NCI-H345 treated with DMSO at 0.1 percent for 48 hours (cell line): ENCODE results near the gene SP110.
"Not testable (repeated sequence)": the region's sequence is repeated elsewhere in the genome, so short reads cannot be mapped to it uniquely, and the experiment has no call there.

Experiments used
- DNase-seq: peaks from one replicate; lab custom pipeline; 2025; ENCODE audit not compliant: unreplicated experiment; lab: John Stamatoyannopoulos, UW

Gene SP110

DNA sequence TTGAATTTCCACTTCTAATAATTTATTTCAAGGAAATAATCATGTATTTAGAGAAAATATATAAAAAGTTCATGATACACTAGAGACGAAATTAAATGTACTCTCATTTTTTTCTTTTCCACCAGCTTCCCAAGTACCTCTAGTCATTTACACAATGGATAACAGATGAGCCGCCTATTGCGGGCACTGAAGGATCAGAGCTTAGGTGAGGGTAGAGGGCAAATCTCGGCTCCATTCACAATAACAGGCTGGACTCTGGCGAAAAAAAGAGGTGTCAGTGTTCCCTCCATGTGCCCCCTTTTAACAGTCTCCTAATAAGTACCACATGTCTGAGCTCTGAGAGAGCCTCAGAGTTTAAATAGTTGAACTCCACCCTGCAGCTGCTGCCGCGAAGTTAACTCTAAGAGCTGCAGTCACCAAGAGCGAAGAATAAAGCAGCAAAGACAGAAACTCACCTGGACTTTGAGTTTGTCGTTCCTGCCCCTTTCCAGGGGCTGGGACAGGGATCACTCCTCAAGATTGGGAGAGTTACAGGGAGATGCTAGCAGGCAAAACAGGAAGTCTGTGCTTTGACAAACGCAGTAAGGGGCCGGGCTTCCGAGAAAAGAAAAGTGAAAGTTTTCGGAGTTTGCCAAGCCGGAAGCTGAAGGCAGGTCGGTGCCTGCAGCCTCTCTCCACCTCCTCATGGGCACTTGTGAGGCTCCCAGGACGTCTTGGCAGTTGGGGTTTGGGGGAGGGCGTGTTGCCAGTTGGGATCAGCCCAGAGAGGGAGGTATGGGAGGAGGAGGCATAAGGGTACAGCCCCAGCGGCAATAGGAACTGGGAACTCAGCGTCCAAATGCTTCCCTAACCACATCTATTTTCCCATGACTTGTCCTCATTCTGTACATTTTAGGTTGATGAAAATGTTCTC, at the start of gene SP110:
Gene SP110 (minus strand): TSS at position 566 of the 913 bp plus-strand sequence. CDS start 3,057 bp downstream, outside the sequence.
- no peak for DNase-seq

- no peak for DNase-seq
Measured at GRCh38 chr2:230268606-230269243, 48.9 kb upstream of the SP110 start.

- DNase-seq: no peak
Measured at GRCh38 chr2:230267556-230267955, 47.8 kb upstream of the SP110 start.

DNA sequence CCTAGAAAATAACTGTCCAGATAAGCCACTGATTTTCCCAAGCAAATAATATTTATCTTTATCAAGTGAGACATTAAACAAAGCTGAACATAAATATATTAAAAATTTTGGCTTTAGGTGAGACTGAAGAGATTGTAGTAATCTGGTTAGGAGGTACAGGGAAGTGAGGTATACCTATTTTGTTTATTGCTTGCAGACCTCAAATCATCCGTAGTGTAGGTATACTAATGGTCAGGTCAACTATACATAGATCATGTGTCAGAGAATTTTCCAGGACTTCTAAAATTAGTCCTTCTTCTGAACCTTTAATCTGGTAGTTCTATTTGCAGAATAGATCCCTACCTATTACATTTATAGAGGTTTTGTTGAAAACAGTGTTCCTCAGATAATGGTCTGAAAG, 47.3 kb upstream of the SP110 start:
- DNase-seq: no peak

DNA sequence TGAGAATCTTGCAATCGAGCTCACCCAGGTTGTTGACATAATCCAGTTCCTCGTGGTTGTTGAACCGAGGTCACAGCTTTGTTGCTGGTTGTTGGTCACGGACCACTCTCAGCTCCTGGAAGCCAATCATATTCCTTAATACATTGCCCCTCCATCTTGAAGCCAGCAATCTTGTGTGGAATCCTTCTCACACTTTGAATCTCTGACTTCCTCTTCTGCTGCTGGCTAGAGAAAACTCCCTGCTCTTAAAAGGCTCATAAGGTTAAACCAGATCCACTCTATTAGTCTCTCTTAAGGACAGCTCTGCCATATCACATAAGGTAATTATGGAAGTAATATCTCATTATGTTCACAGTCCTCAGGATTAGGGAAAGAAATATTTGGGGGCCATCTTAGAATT, 46.9 kb upstream of the SP110 start:
- DNase-seq: no peak

DNA sequence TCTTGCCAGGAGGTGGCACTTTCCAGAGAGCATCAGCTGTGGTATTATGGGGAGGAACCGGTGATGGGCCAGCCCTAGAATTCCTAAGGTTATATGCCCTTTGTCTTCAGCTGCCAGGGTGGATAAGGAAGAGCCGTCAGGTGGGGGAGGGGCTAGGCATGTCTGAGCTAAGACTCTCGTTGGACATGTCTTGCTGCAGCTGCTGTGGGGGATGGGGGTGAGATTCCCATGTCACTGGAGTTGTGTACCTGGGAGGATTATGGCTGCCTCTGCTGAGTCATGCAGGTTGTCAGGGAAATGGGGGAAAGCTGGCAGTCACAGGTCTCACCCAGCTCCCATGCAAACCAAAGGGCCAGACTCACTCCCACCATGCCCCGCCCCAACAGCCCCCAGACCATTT, 45.2 kb upstream of the SP110 start:
- DNase-seq: not testable (repeated sequence)

DNA sequence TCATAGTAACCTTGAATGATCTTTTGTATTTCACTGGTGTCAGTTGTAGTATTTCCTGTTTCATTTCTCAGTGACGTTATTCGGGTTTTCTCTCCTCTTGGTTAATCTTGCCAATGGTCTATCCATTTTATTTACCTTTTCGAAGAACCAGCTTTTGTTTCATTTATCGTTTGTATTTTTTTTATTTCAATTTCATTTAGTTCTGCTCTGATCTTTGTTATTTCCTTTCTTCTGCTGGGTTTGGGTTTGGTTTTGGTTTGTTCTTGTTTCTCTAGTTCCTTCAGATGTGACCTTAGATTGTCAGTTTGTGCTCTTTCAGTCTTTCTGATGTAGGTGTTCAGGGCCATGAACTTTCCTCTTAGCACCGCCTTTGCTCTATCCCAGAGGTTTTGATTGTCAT, 42.5 kb upstream of the SP110 start:
- DNase-seq: no peak

GRCh38 chr2:230258483-230258882, 38.7 kb upstream of the SP110 start:
- no peak for DNase-seq

- DNase-seq: no peak
Measured at GRCh38 chr2:230256733-230257332, 37.0 kb upstream of the SP110 start.

- no peak for DNase-seq
Measured at GRCh38 chr2:230254152-230254881, 34.5 kb upstream of the SP110 start.

DNA sequence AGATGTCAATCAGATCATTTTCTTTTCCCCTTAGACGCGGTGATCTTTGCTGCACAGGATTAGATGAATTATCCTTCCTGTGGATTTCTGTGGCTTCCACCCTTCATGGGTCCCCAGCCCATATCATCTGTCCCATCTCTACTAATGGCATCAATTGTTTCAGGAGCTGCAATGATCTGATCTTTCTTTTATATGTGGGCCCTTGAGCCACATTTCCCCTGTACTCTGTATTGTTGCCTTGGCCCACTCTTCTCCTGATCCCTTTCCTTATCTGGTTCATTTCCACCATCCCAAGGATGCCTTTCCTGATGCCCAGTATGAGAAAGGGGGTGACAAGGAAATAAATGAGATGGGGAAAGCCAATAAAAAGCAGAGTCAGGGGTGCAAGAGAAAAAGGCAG, 30.4 kb upstream of the SP110 start:
- no peak for DNase-seq

DNA sequence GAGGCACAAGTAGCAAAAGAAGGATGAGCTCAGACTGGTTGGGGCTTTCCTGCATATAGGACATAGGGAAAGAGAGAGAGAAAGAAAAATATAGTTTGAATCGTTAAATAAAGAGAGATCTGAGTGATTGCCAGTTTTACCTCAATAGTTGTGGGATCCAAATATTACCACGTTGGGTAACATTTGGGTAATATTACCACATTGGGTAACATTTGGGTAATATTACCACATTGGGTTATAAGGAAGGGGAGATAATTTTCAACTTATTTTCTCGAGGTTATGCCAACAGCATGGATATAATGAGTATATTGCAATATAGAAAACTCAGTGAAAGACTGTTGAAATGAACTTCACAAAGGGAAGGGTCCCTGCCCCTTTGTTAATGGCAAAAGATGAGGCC, 26.4 kb upstream of the SP110 start:
- no peak for DNase-seq

DNA sequence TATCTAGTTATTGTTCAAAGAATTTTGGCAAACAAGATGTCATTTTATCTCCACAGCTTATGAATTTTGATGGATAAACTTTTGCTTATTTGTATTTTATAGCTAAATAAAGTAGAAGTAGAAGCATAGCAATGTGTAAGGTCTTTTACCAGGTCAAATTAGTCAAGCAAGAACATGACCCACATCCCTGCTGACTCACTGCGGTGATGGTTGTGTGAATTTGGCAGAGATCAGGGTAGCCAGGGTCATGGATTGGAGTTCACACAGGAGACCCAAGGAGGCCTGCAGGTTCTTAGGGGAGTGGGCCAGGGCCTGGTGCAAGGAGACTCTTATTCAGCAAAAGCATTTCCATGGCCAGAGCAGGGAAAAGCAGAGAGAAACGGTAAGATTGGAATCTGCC, 24.4 kb upstream of the SP110 start:
- no peak for DNase-seq

- DNase-seq: no peak
Measured at GRCh38 chr2:230234845-230235244, 15.1 kb upstream of the SP110 start.

GRCh38 chr2:230234122-230234722, 14.4 kb upstream of the SP110 start:
- DNase-seq: no peak

- DNase-seq: no peak
Measured at GRCh38 chr2:230231251-230231650, 11.5 kb upstream of the SP110 start.

- DNase-seq: no peak
Measured at GRCh38 chr2:230230496-230231200, 10.9 kb upstream of the SP110 start.

- no peak for DNase-seq
Measured at GRCh38 chr2:230230087-230230486, 10.3 kb upstream of the SP110 start.

DNA sequence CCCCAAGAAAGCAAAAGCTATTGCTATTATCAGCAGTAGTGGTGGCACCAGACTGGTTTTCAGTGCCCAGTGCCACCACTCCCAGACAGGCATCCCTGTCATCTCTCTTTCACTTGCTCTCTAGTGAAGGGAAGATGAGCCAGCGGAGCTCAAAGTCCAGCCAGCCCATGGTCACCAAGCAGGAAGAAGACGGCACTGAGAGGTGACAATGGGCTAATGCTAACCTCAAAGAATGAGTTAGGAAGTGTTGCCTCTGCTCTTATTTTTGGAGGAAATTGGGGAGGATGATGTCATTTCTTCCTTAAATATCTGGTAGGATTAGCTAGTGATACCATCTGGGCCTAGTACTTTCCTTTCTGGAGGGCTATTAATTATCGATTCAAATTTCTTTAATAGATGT, 7.4 kb upstream of the SP110 start:
- DNase-seq: no peak

GRCh38 chr2:230226051-230226551, 6.3 kb upstream of the SP110 start:
- no peak for DNase-seq
